ENCODE data around the gene PCYT1A.
"Not testable (repeated sequence)": the region's sequence is repeated elsewhere in the genome, so short reads cannot be mapped to it uniquely, and the experiment has no call there.

PCYT1A gene

GRCh38 chr3:196287440-196288140, at the start of gene PCYT1A:
Gene PCYT1A (minus strand): TSS chr3:196287726. CDS start chr3:196270531, 17,195 bp downstream.
- DNase-seq, result peak; percentile 96 to 98

DNA sequence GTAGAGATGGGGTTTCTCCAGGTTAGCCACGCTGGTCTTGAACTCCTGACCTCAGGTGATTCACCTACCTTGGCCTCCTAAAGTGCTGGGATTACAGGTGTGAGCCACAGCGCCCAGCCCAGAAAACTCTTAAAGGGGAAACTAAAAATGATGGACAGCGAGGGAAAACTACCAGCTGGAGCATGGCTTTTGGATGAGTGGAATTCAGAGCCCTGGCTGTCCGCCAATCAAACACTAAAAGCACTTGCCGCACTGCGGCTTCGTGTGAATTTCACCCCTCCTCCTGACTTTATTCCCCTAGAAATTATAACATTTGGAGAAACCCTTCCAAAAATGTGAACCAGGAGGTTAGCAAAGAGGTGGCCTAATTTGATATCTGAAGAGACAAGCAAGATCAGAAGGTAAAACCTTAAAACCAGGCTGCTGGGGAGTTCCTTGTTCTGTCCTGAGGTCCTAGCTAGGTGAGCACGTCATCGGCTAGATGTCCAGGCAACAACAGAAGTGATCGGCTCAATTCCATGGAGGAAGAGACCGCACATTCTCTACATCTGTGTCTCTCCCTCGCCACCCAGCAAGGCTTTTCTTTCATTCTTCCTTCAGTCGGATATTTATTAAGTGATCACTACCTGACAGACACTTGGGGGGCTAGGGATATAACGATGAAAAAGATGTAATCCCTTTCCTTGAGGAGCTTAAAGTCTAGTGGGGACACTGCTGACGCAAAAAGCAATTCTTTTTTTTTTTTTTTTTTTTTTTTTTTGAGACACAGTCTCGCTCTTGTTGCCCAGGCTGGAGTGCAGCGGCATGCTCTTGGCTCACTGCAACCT, 49.0 kb upstream of the PCYT1A start:
- DNase-seq, result no peak

- DNase-seq, result no peak
These were observed 48.0 kb upstream of the PCYT1A start for GRCh38 chr3:196335503-196335948.

DNA sequence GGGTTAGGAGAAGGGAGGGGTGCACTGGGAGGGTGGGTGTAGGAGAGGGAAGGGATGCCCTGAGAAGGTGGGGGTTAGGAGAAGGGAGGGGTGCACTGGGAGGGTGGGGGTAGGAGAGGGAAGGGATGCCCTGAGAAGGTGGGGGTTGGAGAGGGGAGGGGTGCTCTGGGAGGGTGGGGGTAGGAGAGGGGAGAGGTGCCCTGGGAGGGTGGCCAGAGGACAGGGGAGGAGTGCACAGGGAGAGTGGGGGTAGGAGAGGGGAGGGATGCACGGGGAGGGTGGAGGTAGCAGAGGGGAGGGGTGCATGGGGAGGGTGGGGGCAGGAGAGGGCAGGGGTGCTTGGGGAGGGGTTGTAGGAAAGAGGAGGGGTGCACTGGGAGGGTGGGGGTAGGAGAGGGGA, 47.5 kb upstream of the PCYT1A start:
- DNase-seq, result no peak

GRCh38 chr3:196332168-196332567, 44.6 kb upstream of the PCYT1A start:
- no peak for DNase-seq

GRCh38 chr3:196327405-196327804, 39.9 kb upstream of the PCYT1A start:
- no peak for DNase-seq

GRCh38 chr3:196326936-196327335, 39.4 kb upstream of the PCYT1A start:
- DNase-seq, result no peak

- DNase-seq, result no peak
These were observed 36.2 kb upstream of the PCYT1A start for GRCh38 chr3:196323691-196324090.

DNA sequence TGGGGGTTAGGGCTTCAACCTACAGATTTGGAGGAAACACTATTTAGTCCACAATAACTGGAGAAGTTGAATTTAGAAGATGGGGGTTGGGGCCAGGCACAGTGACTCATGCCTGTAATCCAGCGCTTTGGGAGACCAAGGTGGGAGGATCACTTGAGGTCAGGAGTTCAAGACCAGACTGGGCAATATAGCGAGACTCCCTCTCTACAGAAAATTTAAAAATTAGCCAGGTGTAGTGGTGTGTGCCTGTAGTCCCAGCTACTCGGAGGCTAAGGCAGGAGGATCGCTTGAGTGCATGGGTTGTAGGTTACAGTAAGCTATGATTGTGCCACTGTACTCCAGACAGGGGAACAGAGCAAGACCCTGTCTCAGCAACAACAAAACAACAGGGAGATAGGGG, 35.5 kb upstream of the PCYT1A start:
- DNase-seq, result no peak

- DNase-seq, result no peak
These were observed 33.6 kb upstream of the PCYT1A start for GRCh38 chr3:196321162-196321561.

DNA sequence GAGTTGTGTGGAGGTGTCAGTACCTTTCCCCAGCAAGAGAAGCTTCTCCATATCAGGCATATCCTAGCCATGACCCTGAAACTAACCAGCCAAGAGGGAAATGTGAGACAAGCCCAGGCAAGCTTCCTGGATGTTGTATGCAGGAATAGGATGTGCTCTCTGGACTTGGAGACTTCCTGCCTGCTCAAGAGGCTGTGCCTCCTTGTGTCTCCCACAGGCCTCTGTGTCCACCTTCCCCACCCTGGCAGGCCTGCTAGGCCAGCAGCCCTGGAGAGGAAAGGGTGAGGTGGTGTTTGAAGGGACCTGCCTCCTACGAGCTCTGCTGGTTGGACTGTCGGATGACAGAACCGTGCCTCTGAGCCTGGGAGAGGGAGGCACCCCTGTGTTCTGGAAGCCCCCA, 32.6 kb upstream of the PCYT1A start:
- DNase-seq, result no peak

- DNase-seq, result peak; percentile 97
These were observed 30.4 kb upstream of the PCYT1A start, which contains the start of gene DYNLT2B for GRCh38 chr3:196317687-196318467. Gene DYNLT2B (minus strand): TSS chr3:196318240. CDS start chr3:196318152, 88 bp downstream.

DNA sequence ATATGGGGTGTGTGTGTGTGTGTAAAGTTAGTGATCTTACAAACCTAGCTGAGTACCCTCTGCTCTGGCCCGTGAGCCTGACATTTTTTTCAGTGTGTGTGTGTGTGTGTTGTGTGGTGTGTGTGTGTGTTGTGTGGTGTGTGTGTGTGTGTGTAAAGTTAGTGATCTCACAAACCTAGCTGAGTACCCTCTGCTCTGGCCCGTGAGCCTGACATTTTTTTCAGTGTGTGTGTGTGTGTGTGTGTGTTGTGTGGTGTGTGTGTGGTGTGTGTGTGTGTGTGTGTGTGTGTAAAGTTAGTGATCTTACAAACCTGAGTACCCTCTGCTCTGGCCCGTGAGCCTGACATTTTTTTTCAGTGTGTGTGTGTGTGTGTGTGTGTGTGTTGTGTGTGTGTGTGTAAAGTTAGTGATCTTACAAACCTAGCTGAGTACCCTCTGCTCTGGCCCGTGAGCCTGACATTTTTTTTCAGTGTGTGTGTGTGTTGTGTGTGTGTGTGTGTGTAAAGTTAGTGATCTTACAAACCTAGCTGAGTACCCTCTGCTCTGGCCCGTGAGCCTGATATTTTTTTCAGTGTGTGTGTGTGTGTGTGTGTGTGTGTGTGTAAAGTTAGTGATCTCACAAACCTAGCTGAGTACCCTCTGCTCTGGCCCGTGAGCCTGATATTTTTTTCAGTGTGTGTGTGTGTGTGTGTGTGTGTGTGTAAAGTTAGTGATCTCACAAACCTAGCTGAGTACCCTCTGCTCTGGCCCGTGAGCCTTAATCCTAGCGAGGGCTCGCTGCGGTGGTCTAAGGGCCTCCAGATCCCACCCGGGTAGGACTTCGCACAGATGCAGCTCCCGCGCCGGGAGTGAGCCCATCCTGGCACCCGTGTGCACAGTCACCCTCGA, 29.5 kb upstream of the PCYT1A start:
- not testable (repeated sequence) for DNase-seq

GRCh38 chr3:196315821-196316220, 28.3 kb upstream of the PCYT1A start:
- no peak for DNase-seq

DNA sequence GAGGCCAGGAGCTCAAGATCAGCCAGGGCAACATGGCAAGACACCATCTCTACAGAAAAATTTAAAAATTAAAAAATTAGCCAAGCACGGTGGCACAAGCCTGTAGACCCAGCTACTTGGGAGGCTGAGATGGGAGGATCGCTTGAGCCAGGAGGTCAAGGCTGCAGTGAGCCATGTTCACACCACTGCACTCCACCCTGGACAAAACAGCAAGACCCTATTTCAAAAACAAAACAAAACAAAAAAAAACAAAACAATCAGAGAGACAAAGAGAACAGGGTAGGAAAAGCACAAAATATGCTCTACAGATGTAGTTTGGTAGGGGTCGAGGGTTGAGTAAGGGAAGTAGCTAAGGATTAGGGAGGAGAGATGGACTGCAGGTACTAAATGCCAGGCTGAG, 27.1 kb upstream of the PCYT1A start:
- DNase-seq, result no peak

GRCh38 chr3:196314086-196314485, 26.6 kb upstream of the PCYT1A start:
- DNase-seq, result not testable (repeated sequence)

DNA sequence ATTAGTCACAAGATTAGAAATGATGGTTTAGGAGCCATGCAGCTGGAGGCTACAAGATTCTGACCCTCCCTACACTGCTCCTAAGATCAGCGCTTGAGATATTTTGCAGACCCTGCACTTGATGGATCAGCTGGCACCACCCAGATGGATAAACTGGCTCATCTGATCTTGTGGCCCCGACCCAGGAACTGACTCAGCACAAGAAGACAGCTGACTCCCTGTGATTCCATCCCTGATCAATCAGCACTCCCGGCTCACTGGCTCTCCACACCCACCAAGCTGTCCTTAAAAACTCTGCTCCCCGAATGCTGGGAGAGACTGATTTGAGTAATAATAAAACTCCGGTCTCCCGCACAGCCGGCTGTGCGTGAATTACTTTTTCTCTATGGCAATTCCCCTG, 15.4 kb upstream of the PCYT1A start:
- not testable (repeated sequence) for DNase-seq

- DNase-seq, result not testable (repeated sequence)
These were observed 15.0 kb upstream of the PCYT1A start for GRCh38 chr3:196302551-196302950.

DNA sequence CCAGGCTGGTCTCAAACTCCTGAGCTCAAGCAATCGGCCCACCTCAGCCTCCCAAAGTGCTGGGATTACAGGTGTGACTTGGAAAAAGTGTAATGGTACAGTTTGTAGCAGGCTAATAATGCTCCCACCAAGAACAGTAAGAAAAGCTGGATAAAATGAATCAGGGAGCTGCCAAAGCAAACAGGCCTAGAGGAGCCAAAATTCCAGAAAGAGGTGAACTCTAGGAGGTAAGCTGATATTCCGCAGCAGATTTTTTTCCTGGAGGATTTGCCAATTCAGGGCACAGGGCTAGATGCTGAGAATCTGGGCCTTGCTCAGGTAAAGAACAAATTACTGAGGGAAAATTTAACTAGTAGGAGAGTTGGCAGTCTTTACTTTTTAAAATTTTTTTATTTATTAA, 11.0 kb upstream of the PCYT1A start:
- DNase-seq, result no peak

- no peak for DNase-seq
These were observed 4.9 kb upstream of the PCYT1A start for GRCh38 chr3:196292286-196292923.

DNA sequence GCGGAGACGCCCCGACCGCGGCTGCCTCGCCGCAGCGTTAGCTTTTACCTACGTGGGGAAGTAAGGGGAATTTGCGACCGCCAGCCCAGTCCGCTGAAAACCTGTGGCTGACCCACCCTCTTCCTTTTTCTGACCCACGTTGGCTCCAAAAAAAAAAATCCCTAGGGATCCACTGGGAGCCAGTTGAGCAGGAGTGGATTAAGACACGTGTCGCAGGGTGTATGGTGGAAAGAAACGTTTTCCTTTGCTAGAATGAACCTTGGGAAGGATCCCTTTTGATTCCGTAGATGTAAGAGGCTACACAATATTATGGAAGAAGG, 575 bp upstream of the PCYT1A start:
- DNase-seq, result no peak

DNA sequence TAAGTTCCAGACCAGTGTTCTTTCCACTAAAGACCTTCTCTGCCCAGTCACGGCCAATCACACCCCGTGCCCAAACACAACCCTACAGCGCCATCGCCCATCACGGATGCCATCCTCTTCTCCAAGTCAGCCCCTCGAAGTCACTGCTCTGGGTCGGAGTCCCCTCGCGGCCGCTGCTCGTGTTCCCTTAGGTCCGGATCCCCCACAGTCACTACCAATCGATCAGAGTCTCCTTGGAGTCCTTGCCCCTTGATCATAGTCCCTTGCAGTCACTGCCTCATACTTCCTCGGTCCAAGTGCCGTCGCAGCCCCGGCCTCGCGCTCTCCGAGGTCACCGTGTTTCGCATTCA, 461 bp downstream of the PCYT1A start:
- peak in 1 of 2 experiments; percentile 44 for DNase-seq

All from AML-193 (cell line).